ENCODE results near the gene KCNRG. TPM values are rescaled to one million over a fixed set of nuclear protein-coding genes. Genes with fewer than 3 reads are reported as not detected.
"Not testable (repeated sequence)": the region's sequence is repeated elsewhere in the genome, so short reads cannot be mapped to it uniquely, and the experiment has no call there.

Gene KCNRG
- total RNA-seq, 1 donor from 2014 or later, result 0.27 TPM

GRCh38 chr13:50006426-50007135 is 8.7 kb upstream of the KCNRG start:
- intact Hi-C loops (cut with micrococcal nuclease), result no loop called here

- intact Hi-C loops (cut with micrococcal nuclease), result no loop called here
Observed at GRCh38 chr13:50011461-50011860, 3.8 kb upstream of the KCNRG start.

GRCh38 chr13:50012396-50013169 is 2.7 kb upstream of the KCNRG start:
- intact Hi-C loops (cut with micrococcal nuclease), result no loop called here

GRCh38 chr13:50014386-50014785 is 858 bp upstream of the KCNRG start:
- intact Hi-C loops (cut with micrococcal nuclease), result no loop called here

GRCh38 chr13:50015750-50016149 is 506 bp downstream of the KCNRG start:
- intact Hi-C loops (cut with micrococcal nuclease), result no loop called here

- intact Hi-C loops (cut with micrococcal nuclease), result no loop called here
Observed at GRCh38 chr13:50016444-50016843, 1.2 kb downstream of the KCNRG start.

GRCh38 chr13:50017819-50018218 is 2.6 kb downstream of the KCNRG start:
- intact Hi-C loops (cut with micrococcal nuclease), result no loop called here

GRCh38 chr13:50025436-50025835 is 10.2 kb downstream of the KCNRG start:
- intact Hi-C loops (cut with micrococcal nuclease), result no loop called here

- intact Hi-C loops (cut with micrococcal nuclease), result no loop called here
Observed at GRCh38 chr13:50026788-50027473, 11.7 kb downstream of the KCNRG start.

- intact Hi-C loops (cut with micrococcal nuclease), result no loop called here
Observed at GRCh38 chr13:50030315-50030714, 15.1 kb downstream of the KCNRG start.

GRCh38 chr13:50033725-50034124 is 18.5 kb downstream of the KCNRG start:
- intact Hi-C loops (cut with micrococcal nuclease), result no loop called here

GRCh38 chr13:50037788-50038187 is 22.5 kb downstream of the KCNRG start:
- intact Hi-C loops (cut with micrococcal nuclease), result no loop called here

GRCh38 chr13:50038266-50038665 is 23.0 kb downstream of the KCNRG start:
- intact Hi-C loops (cut with micrococcal nuclease), result no loop called here

- intact Hi-C loops (cut with micrococcal nuclease), result no loop called here
Observed at GRCh38 chr13:50052478-50052877, 37.2 kb downstream of the KCNRG start.

GRCh38 chr13:50053844-50054243 is 38.6 kb downstream of the KCNRG start:
- intact Hi-C loops (cut with micrococcal nuclease), result loop anchor here (2.0 kb wide), 1 partner anchor 17 kb away; no protein-coding TSS in a partner anchor

GRCh38 chr13:50055454-50055853 is 40.2 kb downstream of the KCNRG start:
- intact Hi-C loops (cut with micrococcal nuclease), result loop anchor here (2.0 kb wide), 1 partner anchor 15 kb away; no protein-coding TSS in a partner anchor

- intact Hi-C loops (cut with micrococcal nuclease), result no loop called here
Observed at GRCh38 chr13:50060718-50061117, 45.5 kb downstream of the KCNRG start.

GRCh38 chr13:50062336-50062735 is 47.1 kb downstream of the KCNRG start:
- intact Hi-C loops (cut with micrococcal nuclease), result not testable (repeated sequence)

GRCh38 chr13:50065712-50066111 is 50.5 kb downstream of the KCNRG start:
- intact Hi-C loops (cut with micrococcal nuclease), result no loop called here

- intact Hi-C loops (cut with micrococcal nuclease), result no loop called here
Observed at GRCh38 chr13:50068508-50068907, 53.3 kb downstream of the KCNRG start.

GRCh38 chr13:50069261-50069660 is 54.0 kb downstream of the KCNRG start:
- intact Hi-C loops (cut with micrococcal nuclease), result no loop called here

- intact Hi-C loops (cut with micrococcal nuclease), result loop anchor here (2.0 kb wide), 1 partner anchor 15 kb away; no protein-coding TSS in a partner anchor
Observed at GRCh38 chr13:50070186-50070585, 54.9 kb downstream of the KCNRG start.
